HUES6 (cell line): ENCODE data around the gene AP1G1.
"Not testable (repeated sequence)": the region's sequence is repeated elsewhere in the genome, so short reads cannot be mapped to it uniquely, and the experiment has no call there.

Source experiments
- H3K27ac ChIP-seq: 2 replicates; pipeline ENCODE4 v1.7.0; 2013; ENCODE audit warnings: low read depth, mild to moderate bottlenecking, low read length, inconsistent platforms
- H3K27me3 ChIP-seq: 2 replicates; pipeline ENCODE4 v1.6.1; 2013; ENCODE audit warnings: low read length; ENCODE audit not compliant: control insufficient read depth, insufficient read depth
- H3K36me3 ChIP-seq: 2 replicates; pipeline ENCODE4 v1.6.1; 2013; ENCODE audit warnings: low read length; ENCODE audit not compliant: control insufficient read depth, insufficient read depth
- H3K4me1 ChIP-seq: 2 replicates; pipeline ENCODE4 v1.6.1; 2013; ENCODE audit warnings: low read length; ENCODE audit not compliant: control insufficient read depth, insufficient read depth
- H3K4me3 ChIP-seq: 2 replicates; pipeline ENCODE4 v1.5.1; 2013; ENCODE audit warnings: low read depth, low read length
- H3K9ac ChIP-seq: one replicate; pipeline ENCODE4 v1.6.1; 2013; ENCODE audit warnings: mild to moderate bottlenecking, low read length
- H3K9me3 ChIP-seq: 2 replicates; pipeline ENCODE4 v1.6.1; 2013; ENCODE audit warnings: low read depth, low read length; ENCODE audit not compliant: control insufficient read depth, insufficient read depth

Gene AP1G1

DNA sequence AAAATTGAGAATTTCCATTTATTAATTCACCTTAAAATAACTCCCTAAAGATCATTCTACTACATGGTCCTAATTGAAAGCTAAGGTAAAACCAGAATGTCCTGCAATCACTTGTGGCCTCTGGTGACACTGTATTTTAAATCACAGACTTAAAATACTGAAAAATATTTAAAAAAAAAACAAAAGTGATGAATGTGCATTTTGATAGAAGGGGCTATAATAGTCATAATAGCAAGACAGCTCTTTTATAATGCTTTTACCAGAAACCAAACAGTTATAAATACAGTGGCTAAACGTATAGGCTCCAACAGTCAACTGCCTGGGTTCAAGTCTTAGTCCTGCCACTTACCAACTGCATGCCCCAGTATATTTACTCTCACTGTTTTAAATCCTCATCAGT lies 105.3 kb downstream of the AP1G1 start:
- no peaks in the 10 kb centered on the region for H3K9me3 ChIP-seq
- H3K36me3 ChIP-seq = peaks cover 35% of the 10 kb centered on the region
- no peaks in the 10 kb centered on the region for H3K27me3 ChIP-seq
- no peak overlapping the region for H3K4me3 ChIP-seq
- H3K9ac ChIP-seq = no peak overlapping the region
- H3K4me1 ChIP-seq = peaks cover 29% of the 10 kb centered on the region
- H3K27ac ChIP-seq = no peak overlapping the region

DNA sequence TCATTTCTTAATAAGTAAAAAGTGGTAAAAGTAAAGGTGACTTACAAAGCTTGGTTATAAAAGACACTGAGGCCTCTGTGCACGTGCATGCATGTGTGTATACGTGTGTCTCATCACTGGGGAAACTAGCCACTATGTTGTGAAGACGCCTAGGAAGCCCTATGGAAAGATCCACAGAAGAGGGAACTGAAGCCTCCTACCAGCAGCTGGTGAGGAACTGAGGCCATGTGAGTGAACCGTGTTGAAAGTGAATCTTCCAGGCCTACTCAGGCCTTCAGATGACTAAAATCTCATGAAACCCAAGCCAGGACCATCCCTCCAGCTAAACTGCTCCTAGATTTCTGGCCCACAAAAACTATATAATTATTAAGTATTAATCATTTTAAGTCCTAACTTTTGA lies 107.8 kb downstream of the AP1G1 start:
- Histone ChIP-seq H3K36me3 (peaks cover 38% of the 10 kb centered on the region), H3K9ac (no peak overlapping the region), H3K27ac (no peak overlapping the region), H3K4me1 (peaks cover 12% of the 10 kb centered on the region; the same call in 1 of the 2 replicates), H3K9me3 (no peaks in the 10 kb centered on the region), H3K27me3 (no peaks in the 10 kb centered on the region), H3K4me3 (no peak overlapping the region)

DNA sequence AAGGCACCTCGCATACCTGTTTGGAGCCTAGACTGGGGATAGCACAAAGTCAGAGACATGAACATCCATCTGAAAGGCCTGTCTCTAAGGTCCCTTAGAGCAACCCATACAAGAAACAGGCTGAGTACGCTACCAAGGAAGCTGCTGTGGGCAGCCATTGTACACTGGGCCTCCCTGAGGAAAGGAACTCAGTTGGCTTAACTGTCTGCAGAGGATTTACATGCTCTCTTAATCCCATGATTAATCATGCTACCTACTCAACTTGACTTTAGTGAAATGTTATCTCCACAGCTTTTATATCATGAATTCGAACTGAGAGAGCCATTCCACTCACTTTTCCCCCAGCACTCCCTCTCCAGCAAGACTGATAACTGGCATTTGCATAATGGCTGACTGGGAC lies 110.1 kb downstream of the AP1G1 start:
- no peaks in the 10 kb centered on the region for H3K27me3 ChIP-seq
- H3K4me1 ChIP-seq = 0 out of 2 replicates have a peak, but pooled peaks cover 4% of the 10 kb centered on the region
- H3K36me3 ChIP-seq = peaks cover 38% of the 10 kb centered on the region
- H3K27ac ChIP-seq = no peak overlapping the region
- H3K9ac ChIP-seq = no peak overlapping the region
- H3K9me3 ChIP-seq = no peaks in the 10 kb centered on the region
- no peak overlapping the region for H3K4me3 ChIP-seq

DNA sequence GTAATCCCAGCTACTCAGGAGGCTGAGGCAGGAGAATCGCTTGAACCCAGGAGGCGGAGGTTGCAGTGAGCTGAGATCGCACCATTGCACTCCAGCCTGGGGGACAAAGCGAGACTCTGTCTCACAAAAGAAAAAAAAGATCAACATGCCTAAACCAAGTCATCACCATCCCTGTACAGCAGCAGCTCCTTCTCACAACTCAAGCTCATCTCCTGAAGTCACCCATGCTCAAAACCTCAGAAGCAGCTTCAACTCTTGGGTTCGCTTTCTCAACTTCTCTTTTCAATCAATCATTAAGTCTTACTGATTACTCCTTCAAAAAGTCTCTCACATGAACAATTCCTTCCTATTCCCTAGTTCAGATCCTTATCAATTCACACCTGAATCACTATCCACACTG lies 115.5 kb downstream of the AP1G1 start:
- H3K9ac ChIP-seq = no peak overlapping the region
- no peak overlapping the region for H3K4me3 ChIP-seq
- H3K27ac ChIP-seq = no peak overlapping the region
- H3K27me3 ChIP-seq = no peaks in the 10 kb centered on the region
- no peaks in the 10 kb centered on the region for H3K4me1 ChIP-seq
- peaks cover 25% of the 10 kb centered on the region for H3K36me3 ChIP-seq
- no peaks in the 10 kb centered on the region for H3K9me3 ChIP-seq

DNA sequence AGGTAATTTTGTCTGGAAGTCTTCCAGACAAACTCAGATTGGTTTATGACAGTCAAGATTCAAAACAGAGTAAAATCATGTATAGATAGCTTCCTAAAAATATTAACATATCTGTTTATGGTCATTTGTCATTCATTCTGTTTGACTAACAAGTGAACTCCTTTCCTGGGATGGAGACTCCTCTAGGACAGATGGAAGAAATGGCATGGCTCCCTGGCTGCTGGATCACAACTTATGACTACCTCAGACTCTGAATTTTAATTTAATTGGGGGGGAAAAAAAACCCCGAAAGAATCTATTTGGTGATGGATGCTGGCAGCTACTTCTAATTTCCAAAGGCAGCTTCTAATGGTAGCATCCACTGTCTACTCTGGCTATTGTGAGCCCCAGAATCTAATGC lies 118.7 kb downstream of the AP1G1 start:
- Histone ChIP-seq H3K36me3 (peaks cover 44% of the 10 kb centered on the region), H3K27me3 (no peaks in the 10 kb centered on the region), H3K9ac (no peak overlapping the region), H3K9me3 (no peaks in the 10 kb centered on the region), H3K27ac (no peak overlapping the region), H3K4me3 (no peak overlapping the region), H3K4me1 (no peaks in the 10 kb centered on the region)

DNA sequence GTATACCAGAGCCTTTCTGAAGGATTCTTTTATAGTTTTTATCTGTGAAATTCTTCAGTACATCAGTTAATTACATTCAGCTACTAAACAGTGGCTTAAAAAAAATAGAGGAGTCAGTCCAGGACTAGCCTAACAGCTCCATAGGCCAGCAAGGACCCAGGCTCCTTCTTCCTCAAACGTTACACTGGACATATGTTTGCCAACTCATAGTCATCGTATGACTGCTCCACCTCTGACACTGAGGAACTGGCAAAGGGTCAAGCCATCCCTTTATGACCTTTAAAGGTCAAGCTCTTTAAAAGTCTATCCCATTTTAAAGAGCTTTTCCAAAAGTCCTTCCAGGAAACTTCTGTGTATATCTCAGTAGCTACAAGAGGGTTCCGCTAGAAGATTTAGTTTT lies 120.8 kb downstream of the AP1G1 start:
- no peak overlapping the region for H3K27ac ChIP-seq

DNA sequence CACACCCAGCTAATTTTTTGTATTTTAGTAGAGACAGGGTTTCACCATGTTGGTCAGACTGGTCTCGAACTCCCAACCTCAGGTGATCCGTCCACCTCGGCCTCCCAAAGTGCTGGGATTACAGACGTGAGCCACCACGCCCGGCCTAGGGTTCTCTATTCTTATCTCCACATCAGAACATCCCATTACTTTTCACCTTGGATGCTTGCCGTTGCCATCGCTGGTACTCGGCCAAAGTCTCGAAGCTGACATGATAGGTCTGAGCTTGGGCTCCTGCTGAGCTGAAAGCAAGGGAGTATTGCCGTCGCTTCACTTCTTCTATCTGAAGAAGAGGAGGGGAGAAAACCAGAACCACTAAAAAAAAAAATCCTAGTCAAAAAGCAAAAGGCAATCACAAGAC lies 124.4 kb downstream of the AP1G1 start:
- not testable (repeated sequence) for H3K4me3 ChIP-seq, H3K27ac ChIP-seq, H3K27me3 ChIP-seq, H3K9ac ChIP-seq, H3K9me3 ChIP-seq, H3K4me1 ChIP-seq
- H3K36me3 ChIP-seq = peaks cover 76% of the 10 kb centered on the region

More for the DNA sequence above, 120.8 kb downstream of the AP1G1 start:
- H3K27me3 ChIP-seq = no peaks in the 10 kb centered on the region
- no peak overlapping the region for H3K9ac ChIP-seq
- H3K36me3 ChIP-seq = peaks cover 57% of the 10 kb centered on the region
- H3K4me1 ChIP-seq = no peaks in the 10 kb centered on the region
- no peaks in the 10 kb centered on the region for H3K9me3 ChIP-seq
- H3K4me3 ChIP-seq = no peak overlapping the region

DNA sequence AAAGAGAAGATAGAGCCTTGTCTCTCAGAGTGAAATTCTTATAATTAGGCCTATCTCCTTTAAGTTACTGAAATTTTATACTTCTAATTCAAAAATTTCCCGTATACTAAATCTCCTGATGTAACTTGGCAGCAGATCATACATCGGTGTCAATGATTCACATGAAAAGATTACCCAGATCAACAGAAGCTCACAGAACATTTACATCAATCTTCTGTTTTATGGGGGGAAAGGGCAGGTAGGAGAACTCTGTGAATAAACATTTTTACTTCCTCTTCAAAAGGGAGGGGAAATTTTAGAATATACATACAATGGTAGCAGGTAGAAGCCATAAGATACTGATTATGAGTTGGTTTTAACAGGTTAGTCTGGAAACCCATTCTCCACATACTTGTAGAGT lies 127.3 kb downstream of the AP1G1 start:
- Histone ChIP-seq H3K9me3 (no peaks in the 10 kb centered on the region), H3K4me1 (no peaks in the 10 kb centered on the region), H3K9ac (no peak overlapping the region), H3K27me3 (no peaks in the 10 kb centered on the region), H3K36me3 (peaks cover 86% of the 10 kb centered on the region), H3K27ac (no peak overlapping the region), H3K4me3 (no peak overlapping the region)
